ENCODE data around the gene AOAH.
"Not testable (repeated sequence)": the region's sequence is repeated elsewhere in the genome, so short reads cannot be mapped to it uniquely, and the experiment has no call there.

Gene AOAH

DNA sequence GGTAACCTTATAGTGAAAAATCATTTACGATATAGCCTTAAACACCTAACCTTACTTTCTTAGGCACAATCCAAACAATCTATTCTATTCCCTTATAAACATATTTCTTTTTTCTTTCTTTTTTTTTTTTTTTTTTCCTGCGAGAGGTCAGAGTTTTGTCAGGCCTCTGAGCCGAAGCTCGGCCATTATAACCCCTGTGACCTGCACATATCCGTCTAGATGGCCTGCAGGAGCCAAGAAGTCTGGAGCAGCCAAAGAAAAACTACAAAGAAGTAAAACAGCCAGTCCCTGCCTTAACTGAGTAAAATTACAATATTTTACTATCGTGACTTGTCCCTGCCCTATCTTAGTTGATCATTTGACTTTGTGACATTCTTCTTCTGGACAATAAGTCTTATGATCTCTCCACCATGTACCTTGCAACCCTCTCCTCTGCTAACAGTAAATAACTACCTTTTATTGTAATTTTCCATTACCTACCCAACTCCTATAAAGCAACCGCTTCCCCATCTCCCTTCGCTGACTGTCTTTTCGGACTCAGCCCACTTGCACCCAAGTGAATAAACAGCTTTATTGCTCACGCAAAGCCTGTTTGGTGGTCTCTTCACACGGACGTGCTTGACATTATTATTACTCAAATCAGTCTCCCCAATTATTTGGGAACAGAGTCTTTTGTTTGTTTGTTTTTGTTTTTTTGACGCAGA is 64.5 kb downstream of the AOAH start:
- no peak for DNase-seq (ENCODE audit: low read depth in 3 of 3, low spot score in 1 of 3)

DNA sequence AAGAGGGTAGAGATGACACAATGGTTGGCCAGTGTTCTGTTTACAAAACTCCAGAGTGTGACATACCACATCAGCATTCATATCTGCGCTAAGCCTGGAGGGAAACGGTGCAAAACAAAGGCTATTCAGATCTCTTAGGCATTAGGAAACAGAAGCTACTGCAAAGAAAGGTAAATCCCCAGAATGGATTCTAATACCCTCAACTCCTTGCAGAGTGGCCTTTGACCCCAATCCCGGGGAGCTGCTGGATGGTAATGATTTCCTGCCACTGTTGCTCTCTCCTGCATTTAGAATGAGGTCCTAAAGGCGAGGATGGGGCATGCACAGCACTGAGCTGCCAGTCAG is 65.2 kb downstream of the AOAH start:
- no peak for DNase-seq (ENCODE audit: low read depth in 3 of 3, low spot score in 1 of 3)

DNA sequence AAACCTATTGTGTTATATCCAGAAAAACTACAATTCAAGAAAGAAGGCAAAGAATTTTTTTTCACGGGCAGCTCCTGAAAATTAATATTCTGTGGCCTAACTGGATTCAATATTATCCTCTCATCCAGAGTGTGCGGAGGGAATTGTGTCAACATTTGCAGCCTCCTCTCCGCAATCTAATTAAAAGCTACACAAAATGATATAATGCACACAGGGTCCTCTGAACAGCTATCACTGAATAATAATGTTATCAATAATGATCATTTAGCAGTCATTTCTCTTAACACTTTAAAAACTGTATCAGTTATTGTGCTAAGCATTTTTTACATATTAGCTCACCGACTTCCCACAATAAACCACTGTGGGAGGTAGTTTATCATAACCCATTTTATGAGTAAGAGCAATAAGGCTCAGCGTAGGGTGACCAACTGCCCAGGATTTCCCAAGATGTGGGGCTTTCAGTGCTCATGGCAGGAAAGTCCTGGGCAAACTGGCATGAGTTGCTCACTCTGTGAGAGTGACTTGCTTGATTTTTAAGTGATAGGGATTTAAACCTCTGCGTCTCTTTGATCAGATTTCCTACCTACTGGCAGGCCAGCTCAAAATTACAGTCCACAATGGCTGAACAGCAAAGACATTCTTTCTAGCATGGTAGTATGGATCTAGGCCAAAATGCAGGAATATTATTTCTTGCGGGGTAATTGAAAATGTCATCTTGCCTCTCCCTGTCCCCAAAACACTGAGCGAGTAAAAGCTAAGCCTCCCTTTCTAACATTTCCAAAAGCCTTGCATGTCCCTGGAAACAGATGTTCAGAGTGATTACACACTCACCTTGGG is 65.7 kb downstream of the AOAH start:
- no peak for DNase-seq (ENCODE audit: low read depth in 3 of 3, low spot score in 1 of 3)

DNA sequence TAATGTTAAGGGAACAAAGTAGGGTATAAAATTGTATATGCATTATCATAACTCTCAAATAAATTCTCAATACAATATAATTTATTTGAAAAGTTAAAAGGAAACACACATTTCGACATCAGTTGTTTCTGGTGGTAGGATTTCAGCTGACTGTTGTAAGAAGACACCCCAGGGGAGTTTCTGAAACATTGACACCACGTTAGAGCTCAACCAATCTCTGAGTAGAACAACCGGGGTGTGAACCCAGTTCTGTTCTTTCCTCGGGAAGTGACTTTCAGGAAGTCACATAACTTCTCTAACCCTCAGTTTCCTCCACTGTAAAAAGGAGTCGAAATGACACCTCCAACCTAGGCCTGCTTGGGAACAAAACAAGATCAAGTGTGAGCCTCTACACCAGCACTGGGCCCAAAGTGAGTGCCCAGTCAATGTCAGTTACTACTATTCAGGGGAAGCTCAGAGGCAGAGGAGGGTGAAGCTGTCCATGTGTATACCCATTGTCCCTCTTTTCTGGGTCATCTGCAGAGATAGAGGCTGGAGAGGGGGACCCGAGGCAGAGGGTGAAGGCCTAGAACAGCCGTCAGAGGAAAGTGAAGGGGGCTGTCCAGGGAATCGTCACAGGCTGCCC is 67.1 kb downstream of the AOAH start:
- no peak for DNase-seq (ENCODE audit: low read depth in 3 of 3, low spot score in 1 of 3)

DNA sequence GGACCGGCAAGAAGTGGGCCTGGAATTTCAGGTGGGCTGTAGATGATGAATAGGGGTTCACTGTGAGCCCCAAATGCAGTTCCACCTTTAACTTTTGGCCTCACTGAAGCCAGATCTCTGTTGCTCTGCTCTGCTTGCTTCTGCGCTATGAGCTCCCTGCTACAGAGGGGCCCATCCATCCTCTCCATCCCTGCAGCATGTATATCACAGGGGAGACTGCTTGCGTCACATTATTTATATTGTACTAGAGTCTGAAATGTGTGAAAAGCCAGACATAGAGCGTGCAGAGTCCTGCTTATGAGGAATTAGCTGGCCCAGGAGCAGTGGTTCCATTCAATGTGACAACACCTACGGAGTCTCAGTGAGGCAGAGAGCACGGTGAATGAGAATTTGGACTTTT is 69.9 kb downstream of the AOAH start:
- no peak for DNase-seq (ENCODE audit: low read depth in 3 of 3, low spot score in 1 of 3)

DNA sequence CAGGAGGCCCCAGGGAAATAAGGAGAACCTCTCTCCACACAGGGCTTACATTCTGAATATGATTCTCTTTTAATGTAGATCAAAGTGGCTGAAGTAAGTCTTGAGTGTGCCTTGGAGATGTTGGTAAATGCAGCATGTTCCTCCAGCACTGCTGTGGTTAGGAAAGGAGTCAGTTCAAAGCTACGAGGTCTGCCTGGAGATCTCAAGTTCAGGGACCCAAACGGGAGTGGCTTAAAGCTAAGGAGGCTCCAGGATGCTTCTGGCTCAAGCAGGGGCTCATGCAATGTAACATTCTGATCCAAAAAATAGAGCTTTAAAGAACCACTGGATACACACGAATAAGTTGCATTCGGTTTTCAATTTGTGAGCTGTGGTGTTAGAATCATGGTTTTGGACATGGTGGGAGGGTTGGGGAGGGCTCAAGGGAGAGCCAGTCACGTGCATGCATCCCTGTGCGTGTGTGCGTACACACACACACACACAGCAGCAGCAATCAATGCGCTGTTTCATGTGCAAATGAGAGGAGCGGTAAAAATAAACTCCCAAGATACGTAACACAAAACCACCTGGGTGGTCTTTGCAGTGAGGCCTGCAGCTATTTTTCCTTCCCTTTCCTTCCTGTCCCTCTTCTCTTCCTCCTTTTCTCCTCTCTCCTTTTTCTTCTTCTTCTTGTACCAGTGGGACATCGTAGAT is 70.5 kb downstream of the AOAH start:
- no peak for DNase-seq (ENCODE audit: low read depth in 3 of 3, low spot score in 1 of 3)

GRCh38 chr7:36653008-36653662 is 71.2 kb downstream of the AOAH start:
- no peak for DNase-seq (ENCODE audit: low read depth in 3 of 3, low spot score in 1 of 3)

DNA sequence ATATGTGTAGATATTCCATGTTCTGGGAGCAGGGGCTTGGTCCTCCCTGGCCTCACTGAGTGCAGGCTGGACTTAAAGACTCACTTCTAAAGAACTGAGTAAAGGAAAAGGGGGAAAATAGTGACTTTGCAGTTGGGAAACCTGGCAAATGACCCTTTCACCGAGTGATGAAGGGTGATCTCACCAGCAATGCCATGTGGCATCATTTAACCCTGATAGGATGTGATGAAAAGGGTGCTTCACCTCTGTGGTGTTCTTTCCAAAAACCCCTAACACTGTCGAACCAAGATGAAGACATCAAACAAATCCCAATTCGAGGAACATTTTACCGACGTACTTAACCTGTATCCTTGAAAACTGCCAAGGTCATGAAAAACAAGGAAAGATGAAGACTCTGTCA is 71.9 kb downstream of the AOAH start:
- no peak for DNase-seq (ENCODE audit: low read depth in 3 of 3, low spot score in 1 of 3)

DNA sequence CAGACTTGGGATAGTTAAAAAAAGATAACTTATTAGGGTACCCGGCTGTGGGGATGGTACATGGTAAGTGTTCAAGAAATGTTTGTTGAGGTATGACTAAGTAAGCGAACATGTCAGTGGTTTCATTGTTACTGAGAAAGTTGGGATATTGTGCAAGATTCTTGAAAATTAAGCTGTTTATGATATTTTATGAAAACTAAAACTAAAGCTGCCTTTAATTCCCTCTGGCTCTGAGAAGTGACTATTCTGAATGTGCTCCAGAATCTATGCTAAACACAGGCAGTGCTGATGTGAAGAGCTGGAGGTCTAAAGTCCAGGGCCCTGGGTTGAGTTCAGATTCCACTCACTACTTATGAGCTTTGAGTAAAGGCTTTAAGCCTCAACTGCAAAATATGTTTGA is 72.9 kb downstream of the AOAH start:
- no peak for DNase-seq (ENCODE audit: low read depth in 3 of 3, low spot score in 1 of 3)

DNA sequence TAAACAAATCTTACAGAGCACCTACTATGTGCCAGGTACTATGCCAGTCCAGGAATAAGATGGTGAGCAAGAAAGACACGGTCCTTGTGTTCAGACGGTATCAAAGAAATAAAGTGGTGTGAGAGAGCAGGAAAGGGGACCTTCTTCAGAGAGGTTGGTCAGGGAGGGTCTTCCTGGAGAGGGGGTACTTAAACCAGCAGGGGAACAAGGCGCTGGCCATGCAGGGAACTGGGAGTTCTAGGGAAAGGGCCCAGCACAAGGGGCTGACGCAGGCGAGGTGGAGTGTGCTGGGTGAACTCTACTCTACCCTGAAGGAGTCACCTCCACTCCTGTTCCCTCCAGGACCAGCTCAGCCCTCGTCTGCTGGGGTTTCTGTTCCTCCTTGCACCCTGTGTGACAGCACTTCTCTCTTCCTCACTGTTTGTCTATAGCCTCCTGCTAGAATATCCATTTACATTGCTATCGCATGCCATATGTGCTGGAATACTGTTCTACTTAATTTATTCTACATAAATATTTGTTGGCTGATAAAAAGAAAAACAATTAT is 73.5 kb downstream of the AOAH start:
- DNase-seq (ENCODE audit: low read depth in 3 of 3, low spot score in 1 of 3) = no peak

- no peak for DNase-seq (ENCODE audit: low read depth in 3 of 3, low spot score in 1 of 3)
Measured at GRCh38 chr7:36650320-36650719, 74.0 kb downstream of the AOAH start.

- DNase-seq (ENCODE audit: low read depth in 3 of 3, low spot score in 1 of 3) = not testable (repeated sequence)
Measured at GRCh38 chr7:36649319-36649718, 75.0 kb downstream of the AOAH start.

DNA sequence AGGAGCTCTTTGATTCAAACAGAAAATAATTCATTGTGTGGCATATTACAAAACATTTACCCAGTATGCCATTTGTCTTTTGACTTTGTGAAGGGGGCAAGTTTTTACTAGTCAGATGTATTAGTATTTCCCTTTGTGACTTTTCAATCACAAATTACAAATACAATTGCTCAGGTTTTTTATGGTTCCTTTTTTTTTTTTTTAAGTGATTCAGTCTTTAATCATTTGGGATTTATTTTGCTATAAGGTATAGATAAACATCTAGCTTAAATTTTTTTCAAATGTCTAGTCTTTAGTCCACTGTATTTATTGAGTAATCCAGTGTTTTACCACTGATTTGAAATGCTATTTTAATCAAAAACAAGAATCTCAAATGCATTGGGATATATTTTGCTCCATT is 75.9 kb downstream of the AOAH start:
- no peak for DNase-seq (ENCODE audit: low read depth in 3 of 3, low spot score in 1 of 3)

- DNase-seq (ENCODE audit: low read depth in 3 of 3, low spot score in 1 of 3) = no peak
Measured at GRCh38 chr7:36644625-36645422, 79.5 kb downstream of the AOAH start.

GRCh38 chr7:36642414-36642813 is 81.9 kb downstream of the AOAH start:
- DNase-seq (ENCODE audit: low read depth in 3 of 3, low spot score in 1 of 3) = no peak

GRCh38 chr7:36642010-36642409 is 82.3 kb downstream of the AOAH start:
- no peak for DNase-seq (ENCODE audit: low read depth in 3 of 3, low spot score in 1 of 3)

GRCh38 chr7:36640682-36641081 is 83.6 kb downstream of the AOAH start:
- no peak for DNase-seq (ENCODE audit: low read depth in 3 of 3, low spot score in 1 of 3)

DNA sequence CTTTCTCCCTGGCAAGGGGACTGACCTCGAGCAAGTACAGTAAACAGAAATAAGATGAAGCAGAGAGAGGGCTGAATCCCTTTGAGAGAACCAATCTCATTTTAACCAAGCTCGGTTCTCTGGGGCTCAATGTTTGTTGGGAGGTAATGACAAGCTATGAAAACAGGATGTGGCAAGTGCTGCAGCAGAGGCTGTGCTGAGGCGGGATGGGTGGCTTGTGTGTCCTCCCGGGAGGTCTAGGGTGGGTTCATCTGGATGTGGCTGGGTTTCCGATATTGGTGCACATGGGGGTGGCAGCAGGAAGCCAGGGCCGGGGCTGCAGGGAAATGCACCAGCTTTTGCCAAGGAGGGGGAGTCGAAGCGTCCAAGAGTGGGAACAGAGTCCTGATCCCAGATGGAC is 84.5 kb downstream of the AOAH start:
- DNase-seq (ENCODE audit: low read depth in 3 of 3, low spot score in 1 of 3) = peak in 1 of 3 donors; percentile 6

GRCh38 chr7:36638586-36639263 is 85.6 kb downstream of the AOAH start:
- DNase-seq (ENCODE audit: low read depth in 3 of 3, low spot score in 1 of 3) = no peak

GRCh38 chr7:36638140-36638539 is 86.2 kb downstream of the AOAH start:
- no peak for DNase-seq (ENCODE audit: low read depth in 3 of 3, low spot score in 1 of 3)

All from stimulated activated CD4-positive, alpha-beta T cell treated with anti-CD3 and anti-CD28 coated beads, TNF-alpha, amount 100 ng/mL, for 1 hour (primary cell).